GM21390 (cell line): ENCODE data around the gene PANX3.

Source experiments
- ATAC-seq: cut with Tn5 transposase; IDR thresholded peaks from one replicate; pipeline ENCODE4 v1.9.1; 2021; ENCODE audit not compliant: unreplicated experiment

PANX3 gene

DNA sequence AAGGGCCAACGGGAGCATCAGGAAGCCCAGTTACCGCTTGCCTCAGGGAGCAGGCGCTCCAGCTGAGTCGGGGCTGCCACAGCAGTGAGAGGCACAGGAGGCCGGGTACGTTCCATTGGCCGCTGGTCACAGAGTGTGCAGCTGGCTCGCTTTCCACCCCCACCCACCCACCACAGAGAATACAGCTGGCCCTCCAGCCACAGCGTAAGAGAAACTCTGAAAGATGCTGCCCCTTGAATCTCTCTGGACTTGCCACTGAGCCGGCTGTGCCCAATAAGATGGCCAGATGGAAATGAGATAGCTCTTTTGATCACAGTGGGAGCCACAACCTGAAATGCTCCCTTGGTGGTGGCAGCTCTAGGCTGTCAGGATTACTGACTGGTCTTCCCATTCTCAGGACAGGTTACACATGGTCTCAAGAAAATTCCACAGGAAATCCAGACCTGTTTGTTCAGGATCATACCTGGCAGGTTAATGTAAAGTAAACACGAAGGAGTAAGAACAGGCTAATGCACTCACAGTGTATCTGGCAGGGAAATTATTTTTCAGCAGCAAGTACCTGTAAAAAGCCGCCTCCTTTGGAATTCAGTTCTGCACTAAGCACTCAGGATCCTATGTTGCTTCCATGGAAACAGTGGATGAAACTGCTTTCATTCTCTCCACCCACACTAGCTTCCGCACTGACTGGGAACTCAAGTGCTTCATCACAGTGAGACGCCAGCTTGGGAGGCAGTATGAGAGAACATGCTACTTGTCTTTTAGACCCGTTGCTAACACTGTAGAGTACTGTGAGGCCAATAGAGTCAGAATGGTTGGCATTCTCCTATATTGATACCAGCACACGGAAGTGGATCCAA is 45.8 kb downstream of the PANX3 start:
- ATAC-seq = no peak

- ATAC-seq = no peak
These were observed 46.7 kb downstream of the PANX3 start for GRCh38 chr11:124657904-124658303.

- no peak for ATAC-seq
These were observed 47.3 kb downstream of the PANX3 start for GRCh38 chr11:124658501-124658900.

GRCh38 chr11:124658986-124659385 is 47.8 kb downstream of the PANX3 start:
- no peak for ATAC-seq

DNA sequence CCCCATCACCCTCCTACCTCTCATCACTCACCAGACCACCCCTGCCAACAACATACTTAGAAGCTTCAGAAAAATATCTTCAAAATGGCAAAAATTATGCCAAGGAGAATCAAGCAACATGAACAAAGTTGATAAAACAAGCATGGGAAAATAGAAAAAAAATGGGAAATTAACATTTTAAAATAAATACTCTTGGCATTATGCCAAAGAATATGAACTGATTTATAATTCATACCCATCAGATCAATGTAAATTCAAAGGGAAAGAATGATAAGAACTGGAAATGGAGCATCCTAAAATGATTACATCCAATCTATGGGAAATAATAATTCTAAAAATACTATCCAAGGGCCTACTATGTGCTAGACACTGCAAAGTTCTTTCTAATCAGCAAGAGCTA is 50.3 kb downstream of the PANX3 start:
- no peak for ATAC-seq

GRCh38 chr11:124662106-124662505 is 50.9 kb downstream of the PANX3 start:
- no peak for ATAC-seq

- ATAC-seq = no peak
These were observed 52.6 kb downstream of the PANX3 start for GRCh38 chr11:124663861-124664260.

DNA sequence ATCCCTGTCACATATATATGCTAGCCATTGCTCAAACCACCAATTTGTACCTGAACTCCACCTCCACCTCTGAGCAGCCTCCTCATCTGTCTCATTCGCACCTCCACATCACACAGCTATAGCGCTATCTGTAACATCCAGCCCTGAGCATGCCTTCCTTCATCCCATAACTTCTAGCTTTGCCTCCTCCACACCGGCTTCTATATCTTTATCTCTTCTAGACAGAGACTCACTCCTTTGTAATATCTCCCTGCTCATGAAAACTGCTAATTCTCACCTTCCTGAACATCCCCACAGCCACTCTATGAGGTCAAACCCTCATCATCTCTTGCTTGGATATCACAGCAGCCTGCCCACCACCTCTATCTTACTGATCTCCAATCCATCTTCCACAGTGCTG is 56.4 kb downstream of the PANX3 start:
- ATAC-seq = no peak

DNA sequence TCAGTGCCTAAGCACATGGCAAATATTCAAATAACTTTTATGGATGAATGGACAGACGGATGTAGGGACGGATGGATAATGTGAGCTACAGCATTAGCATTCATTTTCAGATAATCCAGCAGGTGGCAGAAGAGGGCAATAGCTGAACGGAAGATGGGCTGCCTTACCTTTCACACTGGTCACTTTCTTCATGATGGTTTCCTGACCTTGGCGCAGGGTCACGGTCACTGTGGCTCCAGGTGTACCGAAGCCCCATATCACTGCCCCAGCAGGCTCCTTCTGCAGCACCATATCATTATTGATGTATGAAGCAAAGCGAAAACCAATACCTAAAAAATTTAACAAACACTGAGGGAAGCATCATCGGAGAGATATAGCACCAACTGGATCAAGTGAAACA is 58.0 kb downstream of the PANX3 start:
- peak; percentile 31 for ATAC-seq
